ENCODE results near the gene AFF3. TPM values are rescaled to one million over a fixed set of nuclear protein-coding genes. Genes with fewer than 3 reads are reported as not detected.
A peak's percentile ranks its signal among the peaks of the same experiment; 100 is the strongest.

The AFF3 gene
- total and polyA plus RNA-seq, 2 of the 4 experiments (the other 2 are of a cell fraction), result 12.9 to 14.3 TPM

DNA sequence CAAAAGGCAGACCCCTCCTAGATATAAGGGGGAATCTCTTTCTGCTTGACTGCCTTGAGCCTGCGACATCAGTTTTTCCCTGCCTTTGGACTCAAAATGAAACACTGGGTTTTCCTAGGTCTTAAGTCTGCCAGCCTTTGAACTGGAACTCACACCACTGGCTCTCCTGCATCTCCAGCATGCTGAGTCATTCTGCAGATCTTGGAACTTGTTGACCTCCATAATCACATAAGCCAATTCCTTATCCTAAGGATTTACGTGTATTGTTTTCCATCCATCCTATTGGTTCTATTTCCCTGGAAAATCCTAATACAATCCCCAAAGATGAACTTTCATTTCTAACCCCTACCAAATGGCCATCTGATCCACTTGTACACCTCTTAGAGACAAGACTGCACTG, 88.0 kb downstream of the AFF3 start:
- Histone ChIP-seq H2BK5ac (ENCODE audit: low read depth, low read length, poor library complexity, severe bottlenecking) (no peak overlapping the region), H3K4me2 (ENCODE audit: low read depth, low read length) (no peak overlapping the region), H3K9ac (ENCODE audit: low read depth, low read length) (no peak overlapping the region), H2BK120ac (ENCODE audit: low read depth, low read length) (peak overlapping the region; percentile 47; the same call in 1 of the 2 replicates), H2AK5ac (ENCODE audit: low read depth, low read length) (no peak overlapping the region), H3K9me3 (ENCODE audit: control insufficient read depth, insufficient read depth, low read length) (no peaks in the 10 kb centered on the region), H4K8ac (ENCODE audit: low read depth in 2 of 2, low read length in 2 of 2) (peak overlapping the region in 1 of 2 experiments; percentile 32; a peak in 2 of 4 replicates), H3K9me1 (ENCODE audit: insufficient read depth, low read length) (peaks cover 12% of the 10 kb centered on the region), H3K56ac (ENCODE audit: extremely low read depth, insufficient read depth, low read length) (no peak overlapping the region), H2AK9ac (replicated peaks; ENCODE audit: low read depth, low read length, poor library complexity) (no peak overlapping the region), H2BK15ac (ENCODE audit: low read depth, low read length) (0 out of 3 replicates have a peak overlapping the region, but pooled peaks have one; percentile 62), H3K27me3 (ENCODE audit: control insufficient read depth, insufficient read depth, low read length) (no peaks in the 10 kb centered on the region), H3K4me1 (ENCODE audit: control insufficient read depth, insufficient read depth, low read length) (peaks cover 11% of the 10 kb centered on the region), H4K91ac (ENCODE audit: insufficient read depth, low read depth, low read length) (0 out of 2 replicates have a peak overlapping the region, but pooled peaks have one; percentile 2), H3K36me3 (ENCODE audit: control insufficient read depth, insufficient read depth, low read length) (peaks cover 12% of the 10 kb centered on the region; the same call in 1 of the 2 replicates), H3K79me1 (ENCODE audit: low read depth in 1 of 2, low read length in 2 of 2) (peaks cover 33 to 45% of the 10 kb centered on the region in 2 experiments), H3K23ac (ENCODE audit: low read depth, low read length) (no peak overlapping the region), H4K5ac (ENCODE audit: low read depth, low read length) (no peak overlapping the region), H2BK20ac (ENCODE audit: low read depth, low read length) (peak overlapping the region; percentile 56; the same call in 1 of the 2 replicates), H4K20me1 (ENCODE audit: insufficient read depth, low read length) (no peaks in the 10 kb centered on the region), H3K27ac (ENCODE audit: insufficient read depth, low read length) (no peak overlapping the region), H2AFZ (replicated peaks; ENCODE audit: low read length, poor library complexity) (no peak overlapping the region), H3K14ac (replicated peaks; ENCODE audit: low read depth, low read length) (no peak overlapping the region; the same call in 1 of the 2 replicates), H3K4ac (ENCODE audit: low read depth, low read length) (peak overlapping the region; percentile 47; the same call in 1 of the 2 replicates), H3K4me3 (ENCODE audit: insufficient read depth, low read depth, low read length) (no peak overlapping the region), H3K18ac (ENCODE audit: low read depth, low read length) (0 out of 2 replicates have a peak overlapping the region, but pooled peaks have one; percentile 10)
- ChIA-PET CTCF (no interaction called here), POLR2A (ENCODE audit: unreplicated experiment) (no interaction called here)
- in situ Hi-C loops (cut with MboI; ENCODE audit: low sequenced_read_pairs) (no loop called here), intact Hi-C loops (cut with micrococcal nuclease) (no loop called here), dilution Hi-C loops (cut with HindIII; ENCODE audit: low sequenced_read_pairs, unreplicated experiment) (no loop called here)
- WGBS, 2 experiments (ENCODE audit: extremely low coverage in 2 of 2, insufficient read length in 1 of 2), result 100% methylated on average over 1 of the region's 2 CpGs; no CpG with 5 or more reads in 1 of the 2 experiments
- TF ChIP-seq RCOR1 (IDR thresholded peaks at IDR 0.05; ENCODE audit: insufficient replicate concordance, low read length), result no peak
- peak; percentile 45; the same call in 1 of the 2 replicates for TF ChIP-seq NFE2L2 (IDR thresholded peaks at IDR 0.05; ENCODE audit: low read depth, low read length)
- TF ChIP-seq, protein P1, sequence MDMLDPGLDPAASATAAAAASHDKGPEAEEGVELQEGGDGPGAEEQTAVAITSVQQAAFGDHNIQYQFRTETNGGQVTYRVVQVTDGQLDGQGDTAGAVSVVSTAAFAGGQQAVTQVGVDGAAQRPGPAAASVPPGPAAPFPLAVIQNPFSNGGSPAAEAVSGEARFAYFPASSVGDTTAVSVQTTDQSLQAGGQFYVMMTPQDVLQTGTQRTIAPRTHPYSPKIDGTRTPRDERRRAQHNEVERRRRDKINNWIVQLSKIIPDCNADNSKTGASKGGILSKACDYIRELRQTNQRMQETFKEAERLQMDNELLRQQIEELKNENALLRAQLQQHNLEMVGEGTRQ (IDR thresholded peaks at IDR 0.05; ENCODE audit: low read depth, low read length), result no peak
- no TSS peak for BruUV-seq (replicated peaks)
- DNase-seq (no peak), ATAC-seq (ENCODE audit: low read depth) (no peak)

Measured in IMR-90 (cell line).